ENCODE data around the gene CPEB4. TPM values are rescaled to one million over a fixed set of nuclear protein-coding genes. Genes with fewer than 3 reads are reported as not detected.

Gene CPEB4
- total and polyA plus RNA-seq, 10 of the 15 experiments (the other 5 are each of a cell fraction or from before 2014, with no cell fraction given): 6.9 to 33.1 (median 20.4) TPM

DNA sequence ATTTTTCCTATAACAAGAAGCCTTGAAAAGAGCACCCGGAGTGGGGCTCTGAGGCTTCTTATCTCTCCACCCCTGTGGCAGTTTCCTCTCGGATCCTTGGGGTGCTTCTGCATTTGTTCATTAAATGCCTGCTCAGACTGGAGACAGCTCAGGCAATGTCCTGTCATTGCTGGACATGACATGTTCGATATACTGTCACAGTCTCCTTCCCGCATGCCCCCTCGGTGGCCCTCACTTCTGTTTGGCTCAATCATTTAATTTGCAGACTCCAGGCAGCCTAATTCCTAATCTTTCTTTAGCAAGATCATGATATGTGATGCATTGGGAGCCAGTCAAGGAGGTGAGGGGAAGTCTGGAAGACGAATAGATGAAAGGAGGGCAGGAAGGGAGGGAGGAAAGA lies 37.5 kb upstream of the CPEB4 start:
- RAD21 ChIA-PET (ENCODE audit: unreplicated experiment): no interaction called here
- Histone ChIP-seq H3K9me3 (replicated peaks; ENCODE audit: control insufficient read depth, insufficient read depth, low read length) (peaks cover 3% of the 10 kb centered on the region; the same call in 2 of the 3 replicates), H3K4me3 (no peak overlapping the region), H4K20me1 (ENCODE audit: control insufficient read depth, insufficient read depth) (no peaks in the 10 kb centered on the region), H3K79me2 (ENCODE audit: control insufficient read depth, insufficient read depth, low read length) (no peaks in the 10 kb centered on the region), H3K27me3 (replicated peaks in 1 of 2; ENCODE audit: control insufficient read depth in 2 of 2, insufficient read depth in 2 of 2, low read length in 1 of 2) (no peaks in the 10 kb centered on the region), H3K4me2 (ENCODE audit: control insufficient read depth, insufficient read depth) (no peak overlapping the region), H2AFZ (ENCODE audit: control insufficient read depth, low read depth, low read length) (no peak overlapping the region), H3K9ac (ENCODE audit: control insufficient read depth, insufficient read depth, low read length) (no peak overlapping the region), H3K27ac (ENCODE audit: control insufficient read depth, insufficient read depth) (no peak overlapping the region), H3K36me3 (ENCODE audit: control insufficient read depth in 2 of 2, insufficient read depth in 2 of 2, low read length in 1 of 2) (no peaks in the 10 kb centered on the region), H3K4me1 (ENCODE audit: control insufficient read depth, insufficient read depth, low read length) (no peaks in the 10 kb centered on the region)
- DNase-seq (ENCODE audit: low read depth, low spot score) (no peak), FAIRE-seq (no peak), ATAC-seq (no peak)
- intact Hi-C loops (cut with micrococcal nuclease; ENCODE audit: unreplicated experiment): no loop called here
- POLR2A ChIA-PET: no interaction called here
- CTCF ChIA-PET: interaction anchor here (0.6 kb wide), 1 partner anchor 72 kb away, joined by 3 read pairs; no protein-coding TSS in a partner anchor
- SMC1A ChIA-PET (ENCODE audit: uncharacterized antibody, unreplicated experiment): interaction anchor here (1.5 kb wide), 1 partner anchor 34 kb away, joined by 4 read pairs; no protein-coding TSS in a partner anchor
- no peak for TF ChIP-seq FOS (IDR thresholded peaks at IDR 0.05; ENCODE audit: borderline replicate concordance, extremely low read depth, insufficient read length)
- no peak for TF ChIP-seq NR2C1 (IDR thresholded peaks at IDR 0.05)
- no peak for TF ChIP-seq HDAC2 (IDR thresholded peaks at IDR 0.05)
- no TSS peak for BruUV-seq (replicated peaks)
- 70% methylated on average over 6 of the region's 6 CpGs for WGBS (ENCODE audit: insufficient coverage, insufficient replicate concordance, low lambda C conversion rate, missing lambda C conversion rate)
- in situ Hi-C loops (cut with MboI): no loop called here

DNA sequence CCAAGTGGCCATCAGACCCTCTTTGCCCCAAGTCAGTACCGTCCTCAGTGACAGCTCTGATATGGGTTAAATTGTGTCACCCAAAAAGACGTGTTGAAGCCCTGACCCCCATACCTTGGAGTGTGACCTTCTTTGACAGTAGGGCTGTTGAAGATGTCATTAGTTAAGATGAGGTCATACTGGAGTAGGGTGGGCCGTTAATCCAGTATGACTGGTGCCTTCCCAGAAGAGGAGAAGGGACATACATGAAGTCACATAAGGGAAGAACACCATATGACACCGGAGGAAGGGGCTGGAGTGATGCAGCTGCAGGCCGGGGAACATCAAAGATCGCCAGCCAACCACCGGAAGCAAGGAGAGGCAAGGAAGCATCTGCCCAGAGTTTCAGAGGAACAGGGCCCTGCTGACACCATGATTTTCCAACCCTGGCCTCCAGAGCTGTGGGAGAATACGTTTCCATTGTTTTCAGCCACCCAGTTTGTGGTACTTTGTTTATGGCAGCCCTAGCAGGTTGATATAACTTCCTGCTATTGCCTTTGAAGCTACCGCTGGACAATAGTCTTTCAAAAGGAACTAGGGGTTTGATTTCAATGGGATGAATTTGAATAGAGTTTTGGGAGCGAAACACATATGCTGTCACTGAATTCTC lies 36.4 kb upstream of the CPEB4 start:
- H3K4me3 ChIP-seq: no peak overlapping the region
- no peaks in the 10 kb centered on the region for H3K79me2 ChIP-seq (ENCODE audit: control insufficient read depth, insufficient read depth, low read length)
- in situ Hi-C loops (cut with MboI) (no loop called here), intact Hi-C loops (cut with micrococcal nuclease; ENCODE audit: unreplicated experiment) (no loop called here)
- H3K9ac ChIP-seq (ENCODE audit: control insufficient read depth, insufficient read depth, low read length): no peak overlapping the region
- ChIA-PET CTCF (interaction anchor here (0.6 to 0.7 kb wide), 2 partner anchors 71 to 423 kb away, joined by 3 read pairs; no protein-coding TSS in a partner anchor), SMC1A (ENCODE audit: uncharacterized antibody, unreplicated experiment) (interaction anchor here (1.5 kb wide), 1 partner anchor 33 kb away, joined by 4 read pairs; no protein-coding TSS in a partner anchor), RAD21 (ENCODE audit: unreplicated experiment) (no interaction called here), POLR2A (no interaction called here)
- no peaks in the 10 kb centered on the region for H4K20me1 ChIP-seq (ENCODE audit: control insufficient read depth, insufficient read depth)
- BruUV-seq (replicated peaks): no TSS peak
- no peaks in the 10 kb centered on the region for H3K27me3 ChIP-seq (replicated peaks in 1 of 2; ENCODE audit: control insufficient read depth in 2 of 2, insufficient read depth in 2 of 2, low read length in 1 of 2)
- ATAC-seq (no peak), DNase-seq (ENCODE audit: low read depth, low spot score) (no peak), FAIRE-seq (no peak)
- H3K36me3 ChIP-seq (ENCODE audit: control insufficient read depth in 2 of 2, insufficient read depth in 2 of 2, low read length in 1 of 2): no peaks in the 10 kb centered on the region
- H3K4me1 ChIP-seq (ENCODE audit: control insufficient read depth, insufficient read depth, low read length): no peaks in the 10 kb centered on the region
- H3K9me3 ChIP-seq (replicated peaks; ENCODE audit: control insufficient read depth, insufficient read depth, low read length): peaks cover 3% of the 10 kb centered on the region; the same call in 2 of the 3 replicates
- WGBS (ENCODE audit: insufficient coverage, insufficient replicate concordance, low lambda C conversion rate, missing lambda C conversion rate): 74% methylated on average over 10 of the region's 10 CpGs
- H3K27ac ChIP-seq (ENCODE audit: control insufficient read depth, insufficient read depth): no peak overlapping the region
- no peak overlapping the region for H3K4me2 ChIP-seq (ENCODE audit: control insufficient read depth, insufficient read depth)
- H2AFZ ChIP-seq (ENCODE audit: control insufficient read depth, low read depth, low read length): no peak overlapping the region
- TF ChIP-seq, protein P1, sequence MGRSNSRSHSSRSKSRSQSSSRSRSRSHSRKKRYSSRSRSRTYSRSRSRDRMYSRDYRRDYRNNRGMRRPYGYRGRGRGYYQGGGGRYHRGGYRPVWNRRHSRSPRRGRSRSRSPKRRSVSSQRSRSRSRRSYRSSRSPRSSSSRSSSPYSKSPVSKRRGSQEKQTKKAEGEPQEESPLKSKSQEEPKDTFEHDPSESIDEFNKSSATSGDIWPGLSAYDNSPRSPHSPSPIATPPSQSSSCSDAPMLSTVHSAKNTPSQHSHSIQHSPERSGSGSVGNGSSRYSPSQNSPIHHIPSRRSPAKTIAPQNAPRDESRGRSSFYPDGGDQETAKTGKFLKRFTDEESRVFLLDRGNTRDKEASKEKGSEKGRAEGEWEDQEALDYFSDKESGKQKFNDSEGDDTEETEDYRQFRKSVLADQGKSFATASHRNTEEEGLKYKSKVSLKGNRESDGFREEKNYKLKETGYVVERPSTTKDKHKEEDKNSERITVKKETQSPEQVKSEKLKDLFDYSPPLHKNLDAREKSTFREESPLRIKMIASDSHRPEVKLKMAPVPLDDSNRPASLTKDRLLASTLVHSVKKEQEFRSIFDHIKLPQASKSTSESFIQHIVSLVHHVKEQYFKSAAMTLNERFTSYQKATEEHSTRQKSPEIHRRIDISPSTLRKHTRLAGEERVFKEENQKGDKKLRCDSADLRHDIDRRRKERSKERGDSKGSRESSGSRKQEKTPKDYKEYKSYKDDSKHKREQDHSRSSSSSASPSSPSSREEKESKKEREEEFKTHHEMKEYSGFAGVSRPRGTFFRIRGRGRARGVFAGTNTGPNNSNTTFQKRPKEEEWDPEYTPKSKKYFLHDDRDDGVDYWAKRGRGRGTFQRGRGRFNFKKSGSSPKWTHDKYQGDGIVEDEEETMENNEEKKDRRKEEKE (IDR thresholded peaks at IDR 0.05): no peak
- TF ChIP-seq, protein P2, sequence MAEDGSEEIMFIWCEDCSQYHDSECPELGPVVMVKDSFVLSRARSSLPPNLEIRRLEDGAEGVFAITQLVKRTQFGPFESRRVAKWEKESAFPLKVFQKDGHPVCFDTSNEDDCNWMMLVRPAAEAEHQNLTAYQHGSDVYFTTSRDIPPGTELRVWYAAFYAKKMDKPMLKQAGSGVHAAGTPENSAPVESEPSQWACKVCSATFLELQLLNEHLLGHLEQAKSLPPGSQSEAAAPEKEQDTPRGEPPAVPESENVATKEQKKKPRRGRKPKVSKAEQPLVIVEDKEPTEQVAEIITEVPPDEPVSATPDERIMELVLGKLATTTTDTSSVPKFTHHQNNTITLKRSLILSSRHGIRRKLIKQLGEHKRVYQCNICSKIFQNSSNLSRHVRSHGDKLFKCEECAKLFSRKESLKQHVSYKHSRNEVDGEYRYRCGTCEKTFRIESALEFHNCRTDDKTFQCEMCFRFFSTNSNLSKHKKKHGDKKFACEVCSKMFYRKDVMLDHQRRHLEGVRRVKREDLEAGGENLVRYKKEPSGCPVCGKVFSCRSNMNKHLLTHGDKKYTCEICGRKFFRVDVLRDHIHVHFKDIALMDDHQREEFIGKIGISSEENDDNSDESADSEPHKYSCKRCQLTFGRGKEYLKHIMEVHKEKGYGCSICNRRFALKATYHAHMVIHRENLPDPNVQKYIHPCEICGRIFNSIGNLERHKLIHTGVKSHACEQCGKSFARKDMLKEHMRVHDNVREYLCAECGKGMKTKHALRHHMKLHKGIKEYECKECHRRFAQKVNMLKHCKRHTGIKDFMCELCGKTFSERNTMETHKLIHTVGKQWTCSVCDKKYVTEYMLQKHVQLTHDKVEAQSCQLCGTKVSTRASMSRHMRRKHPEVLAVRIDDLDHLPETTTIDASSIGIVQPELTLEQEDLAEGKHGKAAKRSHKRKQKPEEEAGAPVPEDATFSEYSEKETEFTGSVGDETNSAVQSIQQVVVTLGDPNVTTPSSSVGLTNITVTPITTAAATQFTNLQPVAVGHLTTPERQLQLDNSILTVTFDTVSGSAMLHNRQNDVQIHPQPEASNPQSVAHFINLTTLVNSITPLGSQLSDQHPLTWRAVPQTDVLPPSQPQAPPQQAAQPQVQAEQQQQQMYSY (CRISPR knock-in tag; IDR thresholded peaks at IDR 0.05): no peak
- TF ChIP-seq NFIC (IDR thresholded peaks at IDR 0.05; ENCODE audit: low read depth, low read length): no peak
- TF ChIP-seq, protein P3, sequence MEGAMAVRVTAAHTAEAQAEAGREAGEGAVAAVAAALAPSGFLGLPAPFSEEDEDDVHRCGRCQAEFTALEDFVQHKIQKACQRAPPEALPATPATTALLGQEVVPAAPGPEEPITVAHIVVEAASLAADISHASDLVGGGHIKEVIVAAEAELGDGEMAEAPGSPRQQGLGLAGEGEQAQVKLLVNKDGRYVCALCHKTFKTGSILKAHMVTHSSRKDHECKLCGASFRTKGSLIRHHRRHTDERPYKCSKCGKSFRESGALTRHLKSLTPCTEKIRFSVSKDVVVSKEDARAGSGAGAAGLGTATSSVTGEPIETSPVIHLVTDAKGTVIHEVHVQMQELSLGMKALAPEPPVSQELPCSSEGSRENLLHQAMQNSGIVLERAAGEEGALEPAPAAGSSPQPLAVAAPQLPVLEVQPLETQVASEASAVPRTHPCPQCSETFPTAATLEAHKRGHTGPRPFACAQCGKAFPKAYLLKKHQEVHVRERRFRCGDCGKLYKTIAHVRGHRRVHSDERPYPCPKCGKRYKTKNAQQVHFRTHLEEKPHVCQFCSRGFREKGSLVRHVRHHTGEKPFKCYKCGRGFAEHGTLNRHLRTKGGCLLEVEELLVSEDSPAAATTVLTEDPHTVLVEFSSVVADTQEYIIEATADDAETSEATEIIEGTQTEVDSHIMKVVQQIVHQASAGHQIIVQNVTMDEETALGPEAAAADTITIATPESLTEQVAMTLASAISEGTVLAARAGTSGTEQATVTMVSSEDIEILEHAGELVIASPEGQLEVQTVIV (IDR thresholded peaks at IDR 0.05; ENCODE audit: borderline replicate concordance, partially characterized antibody): no peak
